ENCODE data around the gene CTSA. TPM values are rescaled to one million over a fixed set of nuclear protein-coding genes. Genes with fewer than 3 reads are reported as not detected.

CTSA gene
- 134 and 234 TPM in 2 replicates for total RNA-seq

DNA sequence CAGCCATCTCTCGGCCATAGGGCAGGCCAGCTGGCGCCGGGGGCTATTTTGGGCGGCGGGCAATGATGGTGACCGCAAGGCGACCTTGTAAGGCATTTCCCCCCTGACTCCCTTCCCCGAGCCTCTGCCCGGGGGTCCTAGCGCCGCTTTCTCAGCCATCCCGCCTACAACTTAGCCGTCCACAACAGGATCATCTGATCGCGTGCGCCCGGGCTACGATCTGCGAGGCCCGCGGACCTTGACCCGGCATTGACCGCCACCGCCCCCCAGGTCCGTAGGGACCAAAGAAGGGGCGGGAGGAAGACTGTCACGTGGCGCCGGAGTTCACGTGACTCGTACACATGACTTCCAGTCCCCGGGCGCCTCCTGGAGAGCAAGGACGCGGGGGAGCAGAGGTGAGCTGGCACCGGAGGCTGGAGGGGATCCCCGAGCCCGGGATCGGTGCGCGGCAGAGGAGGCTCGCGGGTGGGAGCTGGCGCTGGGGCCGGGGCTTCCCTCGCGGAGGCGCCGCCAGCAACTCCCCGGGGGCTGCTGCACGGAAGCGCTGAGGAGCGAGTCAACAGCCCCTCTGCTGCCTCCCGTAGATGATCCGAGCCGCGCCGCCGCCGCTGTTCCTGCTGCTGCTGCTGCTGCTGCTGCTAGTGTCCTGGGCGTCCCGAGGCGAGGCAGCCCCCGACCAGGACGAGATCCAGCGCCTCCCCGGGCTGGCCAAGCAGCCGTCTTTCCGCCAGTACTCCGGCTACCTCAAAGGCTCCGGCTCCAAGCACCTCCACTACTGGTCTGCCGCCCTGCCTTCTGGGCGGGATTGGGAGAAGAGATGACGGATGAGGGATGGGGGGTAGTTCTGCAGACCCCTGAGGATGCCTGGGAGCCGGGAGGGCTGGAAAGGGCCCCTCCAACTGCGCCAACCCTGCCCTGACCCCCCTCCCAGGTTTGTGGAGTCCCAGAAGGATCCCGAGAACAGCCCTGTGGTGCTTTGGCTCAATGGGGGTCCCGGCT, at the start of gene CTSA, which contains the start of gene NEURL2:
CTSA (plus strand) TSS at position 351 of the 999 bp plus-strand sequence; CDS start at position 585, 234 bp downstream.
NEURL2 (minus strand) TSS at position 224 of the 999 bp plus-strand sequence; CDS start at position 7, 217 bp downstream.

DNA sequence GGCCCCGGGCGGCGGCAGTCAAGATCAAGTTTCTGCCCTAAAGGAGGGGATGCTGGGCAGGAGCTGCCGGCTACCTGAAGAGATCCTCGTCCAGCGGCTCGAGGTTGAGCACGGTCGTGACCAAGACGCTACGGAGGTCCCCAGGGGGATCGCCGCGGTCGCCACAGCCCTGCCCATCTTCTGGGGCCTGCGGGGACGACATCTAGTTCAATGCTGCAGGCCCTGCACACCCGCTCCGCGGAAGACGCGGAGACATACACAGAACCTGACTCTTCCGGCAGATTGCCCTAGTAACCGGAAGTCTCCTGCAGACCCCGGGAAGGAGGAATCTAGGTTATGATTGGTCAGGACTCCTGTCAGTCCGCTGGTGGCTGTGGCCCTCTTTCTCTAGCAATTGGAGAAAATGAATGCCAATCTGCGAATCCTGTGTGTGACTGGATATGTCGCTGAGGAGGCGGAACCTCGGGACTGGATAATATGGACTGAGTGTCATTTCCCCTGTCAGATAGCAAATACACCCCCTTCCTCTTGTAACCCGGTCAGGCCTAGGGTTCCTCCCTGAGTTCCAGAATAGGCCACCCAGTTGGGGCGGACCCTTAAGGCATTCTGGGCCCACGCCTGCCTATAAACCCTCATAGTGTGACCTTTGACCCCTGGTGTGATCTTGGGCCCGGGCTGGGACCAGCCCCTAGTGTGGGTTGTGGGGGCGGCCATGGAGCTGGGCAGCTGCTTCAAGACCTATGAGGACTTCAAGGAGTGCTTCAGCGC, 33.8 kb upstream of the CTSA start, which contains the start of the genes ACOT8 and ZSWIM3:
ACOT8 (minus strand) TSS at position 279 of the 768 bp plus-strand sequence; CDS start at position 202, 77 bp downstream.
ZSWIM3 (plus strand) TSS at position 501 of the 768 bp plus-strand sequence; CDS start at position 713, 212 bp downstream.

DNA sequence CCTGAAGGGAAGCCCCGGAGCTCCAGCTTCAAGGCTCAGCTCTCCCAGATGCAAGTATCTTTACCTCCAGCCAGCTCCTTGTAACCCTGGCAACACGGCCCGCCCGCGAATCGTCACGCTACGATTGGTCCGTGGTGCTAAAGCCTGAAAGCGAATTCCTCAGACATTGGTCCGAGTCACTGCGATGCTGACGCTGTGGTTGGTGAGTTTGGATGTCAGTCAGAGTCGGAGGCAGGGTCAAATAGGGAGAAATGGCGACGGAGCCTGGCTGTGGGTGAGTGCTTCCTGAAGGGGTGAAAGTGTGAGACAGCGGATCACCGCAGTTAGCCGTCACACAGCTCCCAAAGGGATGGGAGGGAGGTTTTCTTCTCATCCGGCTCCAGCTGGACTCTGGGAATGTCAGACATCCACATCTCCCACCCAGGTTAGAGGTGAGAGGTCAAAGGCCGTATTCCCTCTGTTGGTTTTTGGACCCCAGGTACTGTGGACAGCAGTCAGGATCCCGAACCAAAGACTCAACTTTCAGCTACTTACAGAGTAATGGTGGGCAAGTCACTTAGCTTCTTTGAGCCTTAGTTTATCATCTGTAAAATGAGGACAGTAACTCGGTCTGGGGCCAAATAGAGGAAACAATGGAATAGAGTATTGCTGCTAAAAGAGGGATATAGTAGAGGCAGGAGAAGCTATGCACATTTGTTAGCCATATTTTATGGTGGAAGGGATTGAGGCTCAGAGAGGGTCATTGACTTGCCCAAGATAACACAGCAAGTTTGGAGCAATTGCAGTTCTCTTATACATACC, 9.9 kb upstream of the CTSA start, which contains the start of gene ZSWIM1:
ZSWIM1 (plus strand) TSS at position 240 of the 801 bp plus-strand sequence. CDS start 1,366 bp downstream, outside the sequence.

DNA sequence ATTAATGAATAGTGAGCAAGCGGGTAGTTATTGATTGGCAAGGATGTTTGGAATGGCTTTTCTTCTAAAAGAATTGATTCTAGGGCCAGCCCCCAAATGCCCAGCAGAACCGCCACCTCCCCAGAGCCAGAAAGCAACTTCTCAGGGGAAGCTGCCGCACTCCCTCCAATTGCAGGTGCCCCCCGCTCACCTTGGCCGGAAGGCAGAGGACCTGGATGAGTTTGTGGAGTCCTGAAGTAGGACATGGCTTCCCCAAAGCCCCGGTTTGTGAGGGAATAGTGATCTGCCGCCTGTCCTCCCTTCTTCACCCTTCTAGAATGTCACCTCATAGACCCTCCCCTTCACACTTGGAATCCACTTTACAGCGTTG, 3.8 kb upstream of the CTSA start, which contains the start of gene SPATA25:
SPATA25 (minus strand) TSS at position 277 of the 370 bp plus-strand sequence; CDS start at position 245, 32 bp downstream.

DNA sequence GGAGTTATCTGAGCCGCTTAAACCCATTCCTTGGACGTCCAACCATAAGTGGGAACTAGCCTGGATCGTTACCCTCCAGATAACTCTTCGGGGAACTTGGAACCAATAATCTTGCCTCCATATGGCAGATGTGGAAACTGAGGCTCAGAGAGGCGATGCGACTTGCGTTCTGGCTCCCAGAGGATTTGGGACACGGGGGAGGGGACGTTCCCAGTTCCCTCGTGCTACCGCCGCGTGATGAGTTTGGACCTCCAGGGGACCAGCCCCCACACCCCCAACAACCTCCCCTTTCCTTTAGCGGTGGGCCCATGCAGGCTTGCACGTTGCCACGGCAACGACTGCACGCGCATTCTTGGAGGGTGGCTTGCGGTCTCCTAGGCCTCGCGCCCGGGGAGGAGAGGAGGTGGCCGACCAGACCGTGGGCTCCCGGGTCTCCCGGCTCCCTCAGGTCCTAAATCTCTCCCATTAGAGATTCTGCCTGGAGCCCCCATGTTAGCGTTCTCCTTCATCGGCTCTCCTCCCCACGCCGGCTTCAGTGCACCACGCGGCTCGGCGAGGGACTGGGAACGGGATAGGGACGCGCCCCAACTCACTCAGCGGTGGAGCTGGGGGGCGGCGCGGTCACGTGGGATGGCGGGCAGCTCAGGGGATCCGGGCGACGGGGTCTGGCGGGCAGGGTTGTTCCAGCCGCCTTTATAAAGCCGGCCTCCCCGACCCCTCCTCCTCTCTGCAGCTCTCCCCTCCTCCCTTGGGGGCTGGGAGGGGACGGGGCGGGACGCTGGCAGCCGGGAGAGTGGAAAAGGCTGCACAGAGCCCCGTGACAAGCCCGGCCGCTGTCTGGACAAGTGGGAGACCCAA, 20.6 kb downstream of the CTSA start, which contains the start of gene PLTP:
PLTP (minus strand) TSS at position 670 of the 858 bp plus-strand sequence. CDS start 703 bp downstream, outside the sequence.

DNA sequence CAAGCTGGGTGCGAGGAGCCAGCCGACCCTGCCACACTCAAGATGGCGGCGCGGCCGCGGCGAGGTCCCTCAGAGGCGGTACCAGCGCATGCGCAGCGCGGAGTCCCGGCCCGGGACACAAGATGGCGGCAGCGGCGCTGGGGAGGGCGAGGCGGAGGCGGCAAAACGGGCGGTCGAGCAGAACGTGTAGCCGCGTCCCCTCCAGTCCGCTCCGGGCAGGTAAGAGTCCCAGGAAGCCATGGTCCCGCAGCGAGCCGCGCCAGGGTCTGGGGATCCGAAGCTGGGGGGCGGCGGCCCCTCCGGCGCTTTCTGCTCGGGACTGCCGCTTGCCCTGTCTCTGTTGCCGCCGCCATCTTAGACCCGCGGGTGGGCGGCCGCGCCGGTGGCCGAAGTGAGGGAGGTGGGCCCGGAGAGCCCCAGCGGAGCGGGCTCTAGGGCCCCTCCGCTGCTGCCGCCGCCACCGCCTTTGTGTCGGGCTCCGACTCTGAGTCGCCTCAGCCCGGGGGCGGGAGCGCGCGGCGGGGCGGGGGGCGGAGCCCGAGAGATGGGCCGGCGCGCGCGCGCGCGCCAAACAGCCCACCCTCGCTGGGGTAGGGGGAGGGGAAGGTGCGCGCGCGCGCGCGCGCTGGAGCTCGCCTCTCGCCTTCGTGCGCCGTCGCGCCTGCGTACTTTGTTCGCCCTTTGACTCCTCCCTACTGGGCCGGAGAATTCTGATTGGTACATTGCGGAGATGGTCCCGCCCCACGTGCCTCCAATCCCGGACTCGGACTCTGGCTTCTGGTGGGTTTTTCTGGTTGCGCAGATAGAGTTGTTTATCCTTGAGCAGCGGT, 43.7 kb downstream of the CTSA start, which contains the start of gene PCIF1:
PCIF1 (plus strand) TSS at position 98 of the 830 bp plus-strand sequence. CDS start 4,317 bp downstream, outside the sequence.

Other genes with a start within 250 kb of the CTSA start
- gene WFDC11, start 221.1 kb upstream of the CTSA start, total RNA-seq, result not detected in 2 replicates
- gene WFDC13, start 189.3 kb upstream of the CTSA start, total RNA-seq, result not detected in 2 replicates
- 0.26 TPM in 1 of 2 replicates, not detected in the other for gene WFDC10B, start 186.3 kb upstream of the CTSA start, total RNA-seq
- gene SPINT4, start 169.0 kb upstream of the CTSA start, total RNA-seq, result not detected in 2 replicates
- 0.17 and 0.95 TPM in 2 replicates for gene WFDC3, start 99.5 kb upstream of the CTSA start, total RNA-seq
- 16.9 and 20.5 TPM in 2 replicates for gene DNTTIP1, start 99.4 kb upstream of the CTSA start, total RNA-seq
- 1.9 and 3.9 TPM in 2 replicates for gene UBE2C, start 78.7 kb upstream of the CTSA start, total RNA-seq
- gene TNNC2, start 64.0 kb upstream of the CTSA start, total RNA-seq, result 1.9 and 6.7 TPM in 2 replicates
- 80.1 and 108 TPM in 2 replicates for gene SNX21, start 57.5 kb upstream of the CTSA start, total RNA-seq
- gene ACOT8, start 33.9 kb upstream of the CTSA start, total RNA-seq, result 46.2 and 58.5 TPM in 2 replicates
- gene ZSWIM3, start 33.7 kb upstream of the CTSA start, total RNA-seq, result 5.0 and 7.0 TPM in 2 replicates
- 3.0 and 3.7 TPM in 2 replicates for gene ZSWIM1, start 10.1 kb upstream of the CTSA start, total RNA-seq
- gene SPATA25, start 3.7 kb upstream of the CTSA start, total RNA-seq, result 1.4 and 2.0 TPM in 2 replicates
- 4.7 and 6.8 TPM in 2 replicates for gene NEURL2, start 127 bp upstream of the CTSA start, total RNA-seq
- gene PLTP, start 20.8 kb downstream of the CTSA start, total RNA-seq, result 27.0 and 67.7 TPM in 2 replicates
- 6.1 and 6.6 TPM in 2 replicates for gene PCIF1, start 43.3 kb downstream of the CTSA start, total RNA-seq
- gene ZNF335, start 80.9 kb downstream of the CTSA start, total RNA-seq, result 9.1 and 14.1 TPM in 2 replicates
- not detected in 2 replicates for gene MMP9, start 117.6 kb downstream of the CTSA start, total RNA-seq
- under 0.01 TPM in 2 replicates for gene SLC12A5, start 137.9 kb downstream of the CTSA start, total RNA-seq
- 5.4 and 7.2 TPM in 2 replicates for gene NCOA5, start 198.6 kb downstream of the CTSA start, total RNA-seq
- gene CD40, start 227.0 kb downstream of the CTSA start, total RNA-seq, result 0.52 and 0.95 TPM in 2 replicates

All from bronchial smooth muscle cell (primary cell).